GM18867 (cell line): ENCODE data around the gene DENND1C.

Experiments
- ATAC-seq: cut with Tn5 transposase; IDR thresholded peaks from one replicate; pipeline ENCODE4 v1.9.1; 2021; ENCODE audit warnings: mild to moderate bottlenecking, moderate library complexity; ENCODE audit not compliant: unreplicated experiment

The DENND1C gene

DNA sequence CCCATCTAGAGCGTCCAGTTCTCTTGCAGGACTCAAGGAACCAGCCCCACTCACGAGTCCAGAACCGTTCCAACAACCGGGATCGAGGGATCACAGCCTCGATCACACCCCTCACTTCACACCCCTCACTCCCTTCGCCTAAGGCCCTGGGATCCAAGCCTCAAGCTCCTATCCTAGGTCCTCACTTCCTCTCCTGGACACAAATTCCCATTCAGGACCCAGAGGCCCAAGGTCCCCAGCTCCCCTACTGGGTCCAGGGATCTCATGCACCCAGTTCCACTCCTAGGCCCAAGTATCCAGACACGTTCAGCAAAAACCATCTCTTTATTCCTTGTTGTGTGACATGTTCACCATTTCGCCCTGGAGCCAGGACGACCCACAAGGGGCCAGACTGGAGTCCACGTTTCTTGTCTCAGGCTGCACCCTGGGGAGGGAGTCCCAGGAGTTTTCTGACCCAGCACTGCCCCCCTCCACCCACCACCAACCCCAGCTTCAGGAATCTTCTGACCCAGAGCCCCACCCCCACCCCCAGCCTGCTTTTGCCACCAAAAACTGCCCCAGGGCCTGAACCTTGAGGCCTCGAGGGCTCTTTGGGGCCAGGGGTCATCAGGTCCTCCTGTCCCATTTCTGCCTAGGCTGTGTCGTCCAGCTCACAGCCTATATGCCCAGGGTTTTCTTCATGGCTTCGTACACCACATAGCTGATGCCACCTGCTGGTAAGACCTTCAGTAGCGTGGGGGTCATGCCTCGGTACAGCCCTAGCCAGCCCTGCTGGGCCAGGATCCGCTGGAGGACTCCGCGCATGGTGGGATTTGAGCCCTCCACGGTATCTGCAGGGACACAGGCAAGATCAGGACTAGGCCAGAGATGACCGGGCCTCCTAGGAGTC, 55.6 kb downstream of the DENND1C start:
- ATAC-seq = no peak

DNA sequence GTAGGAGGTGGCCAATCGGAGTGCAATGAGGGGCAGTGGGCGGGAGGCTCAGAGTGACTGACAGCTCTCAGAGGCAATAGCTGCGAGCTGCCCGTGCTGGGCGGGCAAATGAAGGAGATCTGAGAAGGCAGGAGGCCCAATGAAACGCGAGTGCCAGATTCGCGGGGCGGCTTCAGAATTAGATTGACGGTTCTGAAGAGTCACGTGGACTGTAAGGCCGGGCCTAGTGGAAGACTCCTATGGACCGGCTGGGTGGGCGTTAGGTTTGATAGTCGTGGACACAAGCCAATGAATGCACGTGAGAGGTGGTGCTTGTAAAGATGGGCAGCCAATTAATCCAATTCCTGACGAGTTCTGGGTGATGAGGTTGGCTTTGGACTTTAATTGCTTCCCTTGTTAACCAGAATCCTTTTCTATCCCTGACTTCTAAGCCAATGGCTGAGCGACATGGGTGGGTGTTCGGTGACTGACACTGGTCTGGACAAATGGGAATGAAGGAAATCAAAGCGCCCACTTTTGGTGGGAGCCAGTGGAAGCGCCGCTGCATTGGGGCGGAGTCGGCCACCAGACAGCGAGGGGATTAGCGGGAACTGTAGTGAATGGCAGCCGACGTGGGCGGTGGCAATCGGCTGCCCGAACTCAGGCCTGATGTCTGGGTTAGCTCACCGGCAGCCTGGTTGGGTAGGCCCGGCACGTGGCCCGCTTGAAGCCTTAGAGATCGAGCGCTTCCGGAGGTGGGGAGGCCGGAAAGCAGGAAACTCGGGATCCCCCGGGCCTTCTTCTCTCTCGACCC, 56.5 kb downstream of the DENND1C start:
- peak; percentile 80 for ATAC-seq

DNA sequence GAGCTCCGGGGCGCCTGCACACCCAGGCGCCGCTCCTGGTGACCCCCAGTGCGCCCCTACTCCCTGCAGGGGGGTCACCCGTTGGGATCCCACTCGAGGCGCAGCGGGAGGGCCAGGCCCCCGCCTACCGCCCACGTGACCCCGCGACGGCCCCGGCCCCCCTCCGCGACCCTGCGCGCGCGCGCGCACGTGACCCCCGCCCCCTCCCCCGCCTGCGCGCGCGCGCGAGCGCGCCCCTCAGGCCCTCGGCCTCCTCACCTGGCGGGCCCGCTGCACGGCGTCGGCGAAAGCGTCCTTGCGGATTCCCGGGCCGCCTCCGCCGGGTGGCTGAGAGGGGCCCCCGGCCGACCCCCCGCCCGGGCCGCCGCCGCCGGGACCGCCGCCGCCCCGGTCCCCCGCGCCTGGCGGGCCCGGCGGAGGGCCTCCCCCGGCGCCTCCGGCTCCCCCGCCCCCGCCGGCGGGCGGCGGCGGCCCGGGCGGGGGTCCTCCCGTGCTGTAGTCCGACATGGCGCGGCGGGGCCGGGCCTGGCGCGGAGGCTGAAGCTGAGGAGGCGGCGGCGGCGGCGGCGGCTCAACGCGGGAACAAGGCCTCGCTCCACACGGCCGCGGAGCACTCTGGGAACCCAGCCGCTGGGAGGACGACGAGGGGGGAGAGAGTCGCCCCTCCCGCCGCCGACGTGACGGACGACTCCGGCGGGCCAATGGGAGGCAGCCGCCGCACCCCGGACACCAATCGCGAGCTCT, 57.2 kb downstream of the DENND1C start, which contains the start of gene KHSRP:
Gene KHSRP (minus strand): TSS at position 617 of the 744 bp plus-strand sequence. CDS start 110 bp downstream, at position 507.
- peak; percentile 1 for ATAC-seq

DNA sequence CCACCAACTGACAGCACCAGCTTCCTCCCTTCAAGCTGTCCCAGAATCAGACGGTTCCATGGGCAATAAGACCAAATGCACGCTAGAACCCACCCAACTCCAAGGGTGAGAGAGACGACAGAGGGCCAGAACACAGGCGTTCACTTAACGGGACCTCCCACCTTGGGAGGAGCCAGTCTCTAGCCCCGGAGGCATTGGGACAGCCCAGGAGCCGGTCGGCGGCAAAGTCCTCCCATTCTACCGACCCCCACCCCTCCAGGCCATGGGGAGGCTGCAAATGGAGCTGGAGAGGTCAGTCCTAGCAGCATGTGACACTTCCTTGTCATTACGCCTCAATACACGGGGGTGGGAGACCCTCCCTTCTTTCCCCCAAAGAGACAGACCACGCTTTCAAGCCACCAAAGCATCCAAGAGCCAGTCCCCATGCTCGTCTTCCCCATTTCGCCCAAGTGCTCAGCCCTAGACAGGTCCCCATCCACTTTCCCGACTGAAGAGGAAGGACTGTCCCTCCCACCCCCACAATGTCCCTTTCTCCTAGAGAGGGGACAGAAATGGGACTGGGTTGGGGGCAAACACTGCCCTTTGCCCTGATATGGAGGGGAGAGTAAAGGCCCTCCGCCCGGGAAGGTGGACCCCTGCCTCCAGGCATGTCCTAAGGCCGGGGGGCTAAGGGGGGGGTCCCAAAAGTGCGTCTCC, 57.9 kb downstream of the DENND1C start:
- ATAC-seq = no peak

DNA sequence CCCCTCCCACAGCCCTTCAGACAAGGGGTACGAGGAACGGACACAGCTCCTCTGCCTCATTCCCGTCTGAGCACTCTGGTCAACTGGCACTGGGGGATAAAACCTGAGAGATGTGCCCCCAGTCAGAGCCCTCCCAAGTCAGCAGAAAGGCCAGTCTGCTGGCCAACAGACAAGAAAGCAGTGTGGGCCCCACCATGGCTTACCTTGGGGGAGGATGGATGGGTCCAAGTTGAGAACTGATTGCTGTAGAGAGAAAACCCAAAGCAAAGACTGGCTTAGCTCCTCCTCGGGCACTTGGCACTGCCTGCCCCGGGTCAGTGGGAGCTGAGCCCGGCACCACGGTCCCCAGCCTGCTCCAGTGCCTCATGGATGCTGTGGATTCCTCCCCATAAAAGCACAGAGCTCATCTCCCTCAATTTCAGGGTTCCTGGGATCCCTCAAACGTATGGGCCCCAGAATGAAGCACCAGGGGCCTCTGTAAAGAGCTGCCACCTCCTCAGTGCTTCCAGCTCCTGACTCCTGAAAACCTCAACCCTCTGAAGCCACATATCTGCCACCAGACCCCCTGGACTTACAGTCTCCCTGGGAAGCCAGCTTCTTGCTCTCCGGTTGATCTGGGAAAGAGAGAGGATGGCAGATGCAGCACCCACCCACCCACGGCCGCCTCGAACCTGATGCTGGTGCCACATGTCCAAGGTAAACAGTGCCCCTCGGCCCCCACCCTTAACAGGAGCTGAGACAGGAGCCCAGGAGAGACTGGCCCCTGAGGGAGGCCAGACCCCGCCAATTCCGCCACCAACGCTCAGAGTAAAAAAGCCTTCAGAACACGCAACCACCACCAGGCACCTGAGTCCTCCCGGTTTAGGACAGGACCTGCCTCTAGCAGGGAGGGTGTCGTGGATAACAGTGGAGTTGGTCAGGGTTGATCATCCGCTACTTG, 60.2 kb downstream of the DENND1C start:
- ATAC-seq = no peak

DNA sequence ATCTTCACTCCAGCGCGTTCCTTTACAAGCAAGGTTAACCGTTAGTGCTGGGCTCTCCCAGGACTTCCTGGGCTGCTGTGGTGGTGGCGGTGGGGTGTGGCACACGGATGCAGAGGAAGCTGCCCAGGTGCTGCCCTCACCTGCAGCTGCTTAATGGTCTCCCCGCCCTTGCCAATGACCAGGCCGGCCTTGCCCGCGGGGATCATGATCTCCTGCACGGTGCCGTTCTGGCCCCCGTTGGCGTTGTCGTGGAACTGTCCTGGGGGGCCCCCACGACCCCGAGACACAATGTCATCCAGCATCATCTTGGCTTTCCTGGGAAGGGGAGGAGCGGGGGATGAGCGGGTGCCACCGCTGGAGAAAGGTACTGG, 63.0 kb downstream of the DENND1C start:
- ATAC-seq = no peak

DNA sequence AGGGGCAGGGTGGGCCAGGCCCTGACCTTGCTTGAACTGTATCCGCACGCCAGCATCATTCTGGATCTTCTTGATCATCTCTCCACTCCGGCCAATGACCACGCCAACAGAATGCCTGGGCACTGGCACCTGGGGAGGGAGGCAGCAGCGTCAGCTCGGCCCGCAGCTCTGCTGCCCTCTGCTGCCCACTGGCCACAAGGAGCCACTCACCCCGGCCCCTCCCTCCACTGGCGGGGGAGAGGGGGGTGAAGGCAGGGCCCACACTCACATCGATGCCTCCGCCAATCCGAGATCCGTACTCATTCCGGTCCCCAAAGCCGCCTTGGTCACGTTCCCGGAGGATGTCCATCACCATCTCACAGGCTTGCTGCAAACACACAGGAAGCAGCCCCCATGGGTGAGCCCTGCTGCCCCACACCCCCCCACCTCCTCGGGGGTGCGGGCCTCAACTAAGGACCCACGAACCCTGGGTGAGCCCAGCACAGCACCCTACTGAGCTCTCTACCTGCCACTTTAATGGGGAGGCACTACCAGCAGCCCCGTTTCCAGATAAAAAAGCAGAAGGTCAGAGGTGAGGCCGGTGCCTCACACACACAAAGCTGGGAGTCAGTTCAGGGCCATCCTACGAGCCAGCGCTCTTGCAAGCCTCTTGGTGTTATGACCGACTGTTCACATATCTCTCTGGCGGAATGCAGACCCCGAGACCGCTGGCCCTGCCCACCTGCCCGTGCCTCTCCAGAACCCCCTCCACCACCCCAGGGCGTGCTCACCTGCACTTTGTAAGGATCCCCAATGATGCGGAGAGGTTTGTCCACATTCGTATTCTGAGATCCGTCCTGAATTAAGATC, 63.6 kb downstream of the DENND1C start:
- ATAC-seq = no peak
